Lung (tissue), 12 donors: ENCODE results near the gene GRIP2. TPM values are rescaled to one million over a fixed set of nuclear protein-coding genes. Genes with fewer than 3 reads are reported as not detected.

Experiments used
- ATAC-seq: fragments of 200-7000 bp; cut with Tn5 transposase; one replicate; pipeline ENCODE4 v1.9.1; 2020; ENCODE audit warnings: moderate number of reproducible peaks; ENCODE audit not compliant: insufficient read depth, low FRiP score
- DNase-seq, 3 donors: peaks; one replicate each; pipeline ENCODE4 v3.0.0-alpha.2; 2013 to 2017
- H3K27ac ChIP-seq, 2 donors: one replicate each; pipeline ENCODE4 v1.5.1; 2013; ENCODE audit warnings: mild to moderate bottlenecking in 2 of 2, moderate library complexity in 2 of 2, control low read depth in 1 of 2, inconsistent platforms in 1 of 2, low read depth in 1 of 2, low read length in 1 of 2
- H3K27me3 ChIP-seq, 3 donors: one replicate each; pipeline ENCODE4 v1.5.1; 2013; ENCODE audit warnings: low read length in 2 of 3; ENCODE audit not compliant: control insufficient read depth in 3 of 3, insufficient read depth in 3 of 3
- H3K36me3 ChIP-seq, 4 donors: one replicate each; pipeline ENCODE4 v1.5.1; 2013; ENCODE audit warnings: low read length in 4 of 4, mild to moderate bottlenecking in 1 of 4, moderate library complexity in 1 of 4; ENCODE audit not compliant: control insufficient read depth in 4 of 4, insufficient read depth in 4 of 4
- H3K4me1 ChIP-seq, 5 donors: one replicate each; pipeline ENCODE4 v1.5.1; 2013; ENCODE audit warnings: low read length in 5 of 5, mild to moderate bottlenecking in 2 of 5, moderate library complexity in 1 of 5; ENCODE audit not compliant: control insufficient read depth in 5 of 5, insufficient read depth in 5 of 5
- H3K4me3 ChIP-seq: one replicate; pipeline ENCODE4 v1.5.1; 2013; ENCODE audit warnings: mild to moderate bottlenecking, control low read depth, moderate library complexity
- H3K9ac ChIP-seq, 2 donors: one replicate each; pipeline ENCODE4 v1.5.1; 2013; ENCODE audit warnings: low read length in 2 of 2, control low read depth in 1 of 2; ENCODE audit not compliant: insufficient read depth in 1 of 2
- H3K9me3 ChIP-seq, 4 donors: one replicate each; pipeline ENCODE4 v1.5.1; 2013; ENCODE audit warnings: low read length in 3 of 4, mild to moderate bottlenecking in 1 of 4, moderate library complexity in 1 of 4; ENCODE audit not compliant: control insufficient read depth in 4 of 4, insufficient read depth in 3 of 4
- CTCF ChIP-seq: IDR thresholded peaks from 2 replicates; pipeline ENCODE4 v1.5.1; 2012; ENCODE audit warnings: mild to moderate bottlenecking; ENCODE audit errors: control extremely low read depth, extremely low read depth
- WGBS, 2 donors: extraction: QIAGEN DNeasy Blood & Tissue Kit; methylation state at CpG; one replicate each; pipeline ENCODE4 v1.1.7; 2013; 5-methylcytosine and 5-hydroxymethylcytosine counted together
- polyA plus RNA-seq, 2 donors: library from polyadenylated mRNA; stranded (reverse); fragments of 200-250 nt; gene quantifications; one replicate each; pipeline ENCODE4 v1.2.1, GENCODE V29; 2013
- total RNA-seq, 2 donors: library from RNA; depleted of rRNA in 1 of 2; stranded (reverse); fragments of >200 nt in 1 of 2; gene quantifications; one replicate each; pipeline ENCODE4 v1.2.1, GENCODE V29; 2014 to 2021
- donor health status: control.
- donor health status: control.
- donor health status: Bipolar disorder and iron deficiency.
- donor health status: healthy.
- donor health status: DM: yes; HTN: yes; CAD: no.

Gene GRIP2
- total and polyA plus RNA-seq, 4 donors: 0.05 to 1.2 (median 0.64) TPM

- 94 to 98% methylated on average over 10 of the region's 10 CpGs for WGBS, 2 donors
- peaks cover 8 to 38% (median 28%) of the 10 kb centered on the region in 4 donors for H3K36me3 ChIP-seq
- H3K27me3 ChIP-seq: no peaks in the 10 kb centered on the region
- H3K4me3 ChIP-seq: no peak overlapping the region
- no peak for TF ChIP-seq CTCF
- H3K9me3 ChIP-seq: no peaks in the 10 kb centered on the region
- no peak for ATAC-seq
- DNase-seq: no peak
- H3K4me1 ChIP-seq: peaks cover 0 to 5% (median 0%) of the 10 kb centered on the region in 5 donors
- H3K9ac ChIP-seq: no peak overlapping the region
- no peak overlapping the region for H3K27ac ChIP-seq
These were observed 68.5 kb downstream of the GRIP2 start for GRCh38 chr3:14471690-14472089.

- H3K27ac ChIP-seq: no peak overlapping the region
- WGBS, 2 donors: 94 to 97% methylated on average over 5 of the region's 5 CpGs
These were observed 69.1 kb downstream of the GRIP2 start for GRCh38 chr3:14471016-14471415.

GRCh38 chr3:14470461-14470860 is 69.7 kb downstream of the GRIP2 start:
- 94% methylated on average over 12 of the region's 12 CpGs for WGBS, 2 donors
- Histone ChIP-seq H3K9ac (no peak overlapping the region), H3K27me3 (no peaks in the 10 kb centered on the region), H3K9me3 (no peaks in the 10 kb centered on the region), H3K4me1 (peaks cover 0 to 5% (median 0%) of the 10 kb centered on the region in 5 donors), H3K27ac (no peak overlapping the region), H3K36me3 (peaks cover 8 to 36% (median 27%) of the 10 kb centered on the region in 4 donors), H3K4me3 (no peak overlapping the region)
- no peak for ATAC-seq
- DNase-seq: no peak
- no peak for TF ChIP-seq CTCF

More at GRCh38 chr3:14471016-14471415, 69.1 kb downstream of the GRIP2 start:
- no peak overlapping the region for H3K4me3 ChIP-seq
- H3K36me3 ChIP-seq: peaks cover 8 to 39% (median 26%) of the 10 kb centered on the region in 4 donors
- ATAC-seq (no peak), DNase-seq (no peak)
- H3K9ac ChIP-seq: no peak overlapping the region
- H3K9me3 ChIP-seq: no peaks in the 10 kb centered on the region
- TF ChIP-seq CTCF: no peak
- peaks cover 0 to 5% (median 0%) of the 10 kb centered on the region in 5 donors for H3K4me1 ChIP-seq
- no peaks in the 10 kb centered on the region for H3K27me3 ChIP-seq

GRCh38 chr3:14468621-14468981 is 71.5 kb downstream of the GRIP2 start:
- Histone ChIP-seq H3K9me3 (no peaks in the 10 kb centered on the region), H3K27ac (no peak overlapping the region), H3K27me3 (no peaks in the 10 kb centered on the region), H3K4me3 (no peak overlapping the region), H3K9ac (no peak overlapping the region), H3K36me3 (peaks cover 11 to 53% (median 21%) of the 10 kb centered on the region in 4 donors), H3K4me1 (peaks cover 0 to 5% (median 0%) of the 10 kb centered on the region in 5 donors)
- DNase-seq (no peak), ATAC-seq (no peak)
- no peak for TF ChIP-seq CTCF
- WGBS, 2 donors: 94 to 95% methylated on average over 13 of the region's 13 CpGs
